Vagina (tissue), 2 donors: Measurements from ENCODE around the gene ZNRF1.

Experiments used
- POLR2A ChIP-seq, 2 donors: fragments of 450-650 bp; IDR thresholded peaks; one replicate each; pipeline ENCODE4 v1.6.1; 2017; ENCODE audit warnings: antibody characterized with exemption in 2 of 2, mild to moderate bottlenecking in 2 of 2, moderate library complexity in 2 of 2
- POLR2AphosphoS5 ChIP-seq, 2 donors: sonication (generic); formaldehyde crosslinking; IDR thresholded peaks; one replicate each; pipeline ENCODE4 v1.9.0; 2017; ENCODE audit warnings: antibody characterized with exemption in 2 of 2, mild to moderate bottlenecking in 2 of 2, low read depth in 1 of 2; ENCODE audit not compliant: insufficient read depth in 1 of 2

- TF ChIP-seq POLR2A (IDR thresholded peaks at IDR 0.05): no peak
- no peak for TF ChIP-seq POLR2AphosphoS5 (IDR thresholded peaks at IDR 0.05; ENCODE audit: insufficient read depth in 1 of 2, low read depth in 1 of 2)
Measured at GRCh38 chr16:75058806-75059205, 60.0 kb downstream of the ZNRF1 start.
